Activated T-cell treated with anti-CD3 and anti-CD28 coated beads, Interleukin-2, amount 50 U/mL, for 4 hours (primary cell): ENCODE data around the gene PLS3. TPM values are rescaled to one million over a fixed set of nuclear protein-coding genes. Genes with fewer than 3 reads are reported as not detected.

ENCODE experiments used
- ATAC-seq, 2 donors: fragments of 200-7000 bp; cut with Tn5 transposase; one replicate each; pipeline ENCODE4 v1.10.0; 2021
- DNase-seq: peaks from one replicate; pipeline ENCODE4 v3.0.0-alpha.2; 2020
- H3K27me3 Mint-ChIP-seq: one replicate; pipeline ENCODE4 v1.8.0; 2021; ENCODE audit warnings: low read depth, mixed read lengths
- H3K36me3 Mint-ChIP-seq: one replicate; pipeline ENCODE4 v1.8.0; 2022; ENCODE audit warnings: mixed read lengths; ENCODE audit not compliant: insufficient read depth
- H3K4me1 Mint-ChIP-seq: one replicate; pipeline ENCODE4 v1.8.0; 2021; ENCODE audit warnings: low read depth, mixed read lengths
- H3K4me3 Mint-ChIP-seq: one replicate; pipeline ENCODE4 v1.8.0; 2021; ENCODE audit warnings: mild to moderate bottlenecking, moderate library complexity, mixed read lengths
- H3K9me3 Mint-ChIP-seq: one replicate; pipeline ENCODE4 v1.8.0; 2021; ENCODE audit warnings: mixed read lengths
- total RNA-seq, 3 donors: library from RNA; stranded (reverse); gene quantifications; one replicate each; pipeline ENCODE4 v1.2.1, GENCODE V29; 2021

The PLS3 gene
- total RNA-seq, 3 donors from 2014 or later = 0.63 to 1.3 (median 0.92) TPM

- Mint-ChIP-seq H3K9me3 (no peaks in the 10 kb centered on the region), H3K4me3 (no peak overlapping the region), H3K4me1 (no peaks in the 10 kb centered on the region), H3K27me3 (no peaks in the 10 kb centered on the region), H3K36me3 (no peaks in the 10 kb centered on the region)
- DNase-seq (no peak), ATAC-seq (no peak)
These were observed 89.5 kb downstream of the PLS3 start for GRCh38 chrX:115650449-115650848.

- Mint-ChIP-seq H3K36me3 (no peaks in the 10 kb centered on the region), H3K9me3 (no peaks in the 10 kb centered on the region), H3K4me3 (no peak overlapping the region), H3K27me3 (no peaks in the 10 kb centered on the region), H3K4me1 (no peaks in the 10 kb centered on the region)
- DNase-seq (no peak), ATAC-seq (no peak)
These were observed 89.9 kb downstream of the PLS3 start for GRCh38 chrX:115650916-115651315.

GRCh38 chrX:115652221-115652620 lies 91.2 kb downstream of the PLS3 start:
- ATAC-seq = no peak
- no peaks in the 10 kb centered on the region for H3K27me3 Mint-ChIP-seq
- no peaks in the 10 kb centered on the region for H3K9me3 Mint-ChIP-seq
- no peaks in the 10 kb centered on the region for H3K36me3 Mint-ChIP-seq
- H3K4me1 Mint-ChIP-seq = no peaks in the 10 kb centered on the region
- no peak overlapping the region for H3K4me3 Mint-ChIP-seq
- no peak for DNase-seq

GRCh38 chrX:115665122-115665521 lies 104.1 kb downstream of the PLS3 start:
- DNase-seq (no peak), ATAC-seq (no peak)
- H3K27me3 Mint-ChIP-seq = no peaks in the 10 kb centered on the region
- H3K4me1 Mint-ChIP-seq = no peaks in the 10 kb centered on the region
- no peaks in the 10 kb centered on the region for H3K9me3 Mint-ChIP-seq
- H3K36me3 Mint-ChIP-seq = no peaks in the 10 kb centered on the region
- no peak overlapping the region for H3K4me3 Mint-ChIP-seq

GRCh38 chrX:115679460-115679859 lies 118.5 kb downstream of the PLS3 start:
- Mint-ChIP-seq H3K27me3 (no peaks in the 10 kb centered on the region), H3K36me3 (no peaks in the 10 kb centered on the region), H3K4me1 (no peaks in the 10 kb centered on the region), H3K9me3 (no peaks in the 10 kb centered on the region), H3K4me3 (no peak overlapping the region)
- ATAC-seq (no peak), DNase-seq (no peak)

- Mint-ChIP-seq H3K4me1 (no peaks in the 10 kb centered on the region), H3K9me3 (no peaks in the 10 kb centered on the region), H3K4me3 (no peak overlapping the region), H3K36me3 (no peaks in the 10 kb centered on the region), H3K27me3 (no peaks in the 10 kb centered on the region)
- ATAC-seq (no peak), DNase-seq (no peak)
These were observed 126.6 kb downstream of the PLS3 start for GRCh38 chrX:115687595-115687994.

- Mint-ChIP-seq H3K4me3 (no peak overlapping the region), H3K4me1 (no peaks in the 10 kb centered on the region), H3K36me3 (no peaks in the 10 kb centered on the region), H3K9me3 (no peaks in the 10 kb centered on the region), H3K27me3 (no peaks in the 10 kb centered on the region)
- DNase-seq (no peak), ATAC-seq (no peak)
These were observed 129.0 kb downstream of the PLS3 start for GRCh38 chrX:115689931-115690330.

- H3K4me3 Mint-ChIP-seq = no peak overlapping the region
- no peaks in the 10 kb centered on the region for H3K36me3 Mint-ChIP-seq
- H3K9me3 Mint-ChIP-seq = no peaks in the 10 kb centered on the region
- H3K4me1 Mint-ChIP-seq = no peaks in the 10 kb centered on the region
- H3K27me3 Mint-ChIP-seq = no peaks in the 10 kb centered on the region
- ATAC-seq (peak in 1 of 2 donors; percentile 61), DNase-seq (peak; percentile 32)
These were observed 129.7 kb downstream of the PLS3 start for GRCh38 chrX:115690511-115691216.

GRCh38 chrX:115693476-115693875 lies 132.5 kb downstream of the PLS3 start:
- Mint-ChIP-seq H3K36me3 (no peaks in the 10 kb centered on the region), H3K4me1 (no peaks in the 10 kb centered on the region), H3K9me3 (no peaks in the 10 kb centered on the region), H3K4me3 (no peak overlapping the region), H3K27me3 (no peaks in the 10 kb centered on the region)
- ATAC-seq (no peak), DNase-seq (no peak)

- H3K36me3 Mint-ChIP-seq = no peaks in the 10 kb centered on the region
- no peak overlapping the region for H3K4me3 Mint-ChIP-seq
- DNase-seq (no peak), ATAC-seq (no peak)
- H3K9me3 Mint-ChIP-seq = no peaks in the 10 kb centered on the region
- H3K27me3 Mint-ChIP-seq = no peaks in the 10 kb centered on the region
- H3K4me1 Mint-ChIP-seq = no peaks in the 10 kb centered on the region
These were observed 133.1 kb downstream of the PLS3 start for GRCh38 chrX:115694028-115694427.

- DNase-seq = no peak
- H3K4me1 Mint-ChIP-seq = no peaks in the 10 kb centered on the region
- H3K36me3 Mint-ChIP-seq = no peaks in the 10 kb centered on the region
- no peak for ATAC-seq
- H3K9me3 Mint-ChIP-seq = no peaks in the 10 kb centered on the region
- H3K27me3 Mint-ChIP-seq = no peaks in the 10 kb centered on the region
- H3K4me3 Mint-ChIP-seq = no peak overlapping the region
These were observed 135.1 kb downstream of the PLS3 start for GRCh38 chrX:115696039-115696438.

- Mint-ChIP-seq H3K36me3 (no peaks in the 10 kb centered on the region), H3K4me3 (no peak overlapping the region), H3K27me3 (no peaks in the 10 kb centered on the region), H3K9me3 (no peaks in the 10 kb centered on the region), H3K4me1 (no peaks in the 10 kb centered on the region)
- ATAC-seq = no peak
- no peak for DNase-seq
These were observed 136.0 kb downstream of the PLS3 start for GRCh38 chrX:115696939-115697338.

- DNase-seq = no peak
- Mint-ChIP-seq H3K27me3 (no peaks in the 10 kb centered on the region), H3K9me3 (no peaks in the 10 kb centered on the region), H3K36me3 (no peaks in the 10 kb centered on the region), H3K4me1 (no peaks in the 10 kb centered on the region), H3K4me3 (no peak overlapping the region)
- ATAC-seq = no peak
These were observed 136.8 kb downstream of the PLS3 start for GRCh38 chrX:115697806-115698205.
